B cell (primary cell): ENCODE data around the gene ECM2. TPM values are rescaled to one million over a fixed set of nuclear protein-coding genes. Genes with fewer than 3 reads are reported as not detected.

Source experiments
- ATAC-seq: fragments of 200-7000 bp; cut with Tn5 transposase; one replicate; pipeline ENCODE4 v1.10.0; 2021; ENCODE audit warnings: low read depth, mild to moderate bottlenecking, moderate number of reproducible peaks, moderate library complexity
- CTCF ChIA-PET: fragments of 350-600 bp; sonication (Branson Sonifier 250); formaldehyde crosslinking; loops from one replicate; lab custom pipeline; 2021; ENCODE audit warnings: antibody characterized with exemption, inconsistent platforms; lab: Charles Lee
- POLR2A ChIA-PET: fragments of 350-600 bp; sonication (Branson Sonifier 250); formaldehyde crosslinking; loops from one replicate; lab custom pipeline; 2021; ENCODE audit warnings: antibody characterized with exemption; lab: Charles Lee
- DNase-seq: peaks from one replicate; pipeline ENCODE4 v3.0.0; 2013
- H2AFZ ChIP-seq: 2 replicates; pipeline ENCODE4 v1.6.1; 2012; ENCODE audit warnings: mild to moderate bottlenecking, low read depth, low read length; ENCODE audit not compliant: insufficient read depth, poor library complexity, severe bottlenecking
- H3K27ac ChIP-seq, 2 donors: 1 replicate in 1 of 2; 2 replicates in 1 of 2; pipeline ENCODE4 v1.5.1; 2012 to 2013; ENCODE audit warnings: low read length in 2 of 2, mild to moderate bottlenecking in 2 of 2, moderate library complexity in 1 of 2
- H3K27me3 ChIP-seq, 4 experiments: fragments of 200-600 bp in 1 of 4; sonication (generic) in 1 of 4; replicated peaks in 1 of 4; 1 replicate in 2 of 4; 2 replicates in 2 of 4; pipeline versions ENCODE4 v1.6.1 to v1.7.0; 2013 to 2016; ENCODE audit warnings: low read length in 3 of 4, mild to moderate bottlenecking in 2 of 4, mixed read lengths in 1 of 4, moderate library complexity in 1 of 4; ENCODE audit not compliant: insufficient read depth in 4 of 4, control insufficient read depth in 3 of 4; ENCODE audit errors: control extremely low read depth in 1 of 4
- H3K36me3 ChIP-seq, 2 experiments: replicated peaks in 1 of 2; 1 replicate in 1 of 2; 2 replicates in 1 of 2; pipeline versions ENCODE4 v1.6.1 to v1.7.1; 2013; ENCODE audit warnings: low read length in 1 of 2; ENCODE audit not compliant: insufficient read depth in 2 of 2, control insufficient read depth in 1 of 2; ENCODE audit errors: control extremely low read depth in 1 of 2, extremely low read depth in 1 of 2
- H3K4me1 ChIP-seq, 2 donors: fragments of 200-600 bp in 1 of 2; sonication (generic) in 1 of 2; 1 replicate in 1 of 2; 2 replicates in 1 of 2; pipeline versions ENCODE4 v1.5.1 to v1.6.1; 2013 to 2017; ENCODE audit warnings: low read length in 2 of 2; ENCODE audit not compliant: control insufficient read depth in 2 of 2, insufficient read depth in 2 of 2
- H3K4me2 ChIP-seq: replicated peaks from 2 replicates; pipeline ENCODE3; 2012; ENCODE audit warnings: mild to moderate bottlenecking, low read depth, low read length; ENCODE audit not compliant: poor library complexity, severe bottlenecking
- H3K4me3 ChIP-seq, 5 experiments: fragments of 200-600 bp in 1 of 5; sonication (generic) in 1 of 5; 1 replicate in 3 of 5; 2 replicates in 2 of 5; pipeline versions ENCODE4 v1.5.1 to v1.7.0; 2011 to 2016; ENCODE audit warnings: low read length in 4 of 5, mild to moderate bottlenecking in 4 of 5, low read depth in 2 of 5, control low read depth in 1 of 5, moderate library complexity in 1 of 5; ENCODE audit not compliant: insufficient read depth in 1 of 5; ENCODE audit errors: control extremely low read depth in 1 of 5, extremely low read depth in 1 of 5
- H3K79me2 ChIP-seq: fragments of 200-600 bp; sonication (generic); one replicate; pipeline ENCODE4 v1.6.0; 2016; ENCODE audit warnings: low read length; ENCODE audit not compliant: control insufficient read depth, insufficient read depth
- H3K9ac ChIP-seq: fragments of 200-600 bp; sonication (generic); 2 replicates; pipeline ENCODE4 v1.6.1; 2017; ENCODE audit warnings: mild to moderate bottlenecking, low read length, moderate library complexity
- H3K9me3 ChIP-seq, 3 donors: one replicate each; pipeline versions ENCODE4 v1.6.1 to v1.7.1; 2013; ENCODE audit warnings: low read length in 2 of 3; ENCODE audit not compliant: control insufficient read depth in 2 of 3, insufficient read depth in 1 of 3; ENCODE audit errors: control extremely low read depth in 1 of 3
- H4K20me1 ChIP-seq: 2 replicates; pipeline ENCODE4 v1.6.0; 2012; ENCODE audit warnings: mild to moderate bottlenecking, low read length; ENCODE audit not compliant: insufficient read depth, control insufficient read depth, poor library complexity, severe bottlenecking
- H3K27ac Mint-ChIP-seq: one replicate; pipeline ENCODE4 v1.8.0; 2021; ENCODE audit warnings: mixed read lengths
- H3K27me3 Mint-ChIP-seq: one replicate; pipeline ENCODE4 v1.8.0; 2021; ENCODE audit warnings: mixed read lengths
- H3K4me1 Mint-ChIP-seq: one replicate; pipeline ENCODE4 v1.8.0; 2021; ENCODE audit warnings: mixed read lengths
- H3K4me3 Mint-ChIP-seq: one replicate; pipeline ENCODE4 v1.8.0; 2021; ENCODE audit warnings: mixed read lengths
- H3K9me3 Mint-ChIP-seq: one replicate; pipeline ENCODE4 v1.8.0; 2022; ENCODE audit warnings: mixed read lengths; ENCODE audit not compliant: insufficient read depth
- CTCF ChIP-seq: fragments of 200-600 bp; IDR thresholded peaks from one replicate; pipeline ENCODE4 v1.8.0; 2022; ENCODE audit warnings: antibody characterized with exemption, mild to moderate bottlenecking
- EZH2 ChIP-seq: IDR thresholded peaks from 2 replicates; pipeline ENCODE4 v1.6.1; 2012; ENCODE audit warnings: borderline replicate concordance, low read depth, mild to moderate bottlenecking, moderate library complexity, low read length; ENCODE audit not compliant: insufficient read depth, poor library complexity, severe bottlenecking
- WGBS: methylation state at CpG from one replicate; pipeline ENCODE4 v1.1.5; 2013; ENCODE audit warnings: missing lambda C conversion rate; ENCODE audit not compliant: insufficient coverage; 5-methylcytosine and 5-hydroxymethylcytosine counted together
- intact Hi-C: fragments of 100-400 bp; cut with micrococcal nuclease; formaldehyde crosslinking; loops from one replicate; pipeline ENCODE4 v1.10.0; 2022
- polyA plus RNA-seq: library from polyadenylated mRNA; depleted of rRNA; stranded (reverse); fragments of >200 nt; gene quantifications from 2 replicates; pipeline ENCODE4 v1.2.3, GENCODE V29; 2012
- total RNA-seq, 2 donors: library from RNA; stranded (reverse); fragments of 120-200 nt in 1 of 2; gene quantifications; 1 replicate in 1 of 2; 2 replicates in 1 of 2; pipeline versions ENCODE4 v1.2.3 to v1.2.4, GENCODE V29; 2013 to 2022

Gene ECM2
- total and polyA plus RNA-seq, 2 donors (not counting 1 experiment from before 2014, with no cell fraction given): not detected

GRCh38 chr9:92503156-92503555 is 32.6 kb downstream of the ECM2 start:
- POLR2A ChIA-PET: no interaction called here
- CTCF ChIA-PET: no interaction called here

More at GRCh38 chr9:92503156-92503555, 32.6 kb downstream of the ECM2 start:
- H4K20me1 ChIP-seq: no peaks in the 10 kb centered on the region
- ATAC-seq (no peak), DNase-seq (no peak)
- H3K36me3 ChIP-seq: no peaks in the 10 kb centered on the region
- H3K27ac Mint-ChIP-seq: no peak overlapping the region
- H3K4me2 ChIP-seq: no peak overlapping the region
- H3K79me2 ChIP-seq: no peaks in the 10 kb centered on the region
- no peaks in the 10 kb centered on the region for H3K9me3 ChIP-seq
- H3K27me3 Mint-ChIP-seq: no peaks in the 10 kb centered on the region
- no peaks in the 10 kb centered on the region for H3K4me1 Mint-ChIP-seq
- H3K27ac ChIP-seq: no peak overlapping the region
- H3K4me1 ChIP-seq: no peaks in the 10 kb centered on the region
- no peak overlapping the region for H2AFZ ChIP-seq
- no peak overlapping the region for H3K9ac ChIP-seq
- intact Hi-C loops: no loop called here
- no peaks in the 10 kb centered on the region for H3K9me3 Mint-ChIP-seq
- no peaks in the 10 kb centered on the region for H3K27me3 ChIP-seq
- no peak overlapping the region for H3K4me3 ChIP-seq
- no CpG with 5 or more reads among the region's 2 CpGs for WGBS
- TF ChIP-seq CTCF (no peak), EZH2 (no peak)
- no peak overlapping the region for H3K4me3 Mint-ChIP-seq
